HG02981 (cell line): ENCODE data around the gene BCLAF1.

Source experiments
- ATAC-seq: cut with Tn5 transposase; IDR thresholded peaks from one replicate; pipeline ENCODE4 v1.9.1; 2021; ENCODE audit warnings: mild to moderate bottlenecking, moderate library complexity; ENCODE audit not compliant: unreplicated experiment

The BCLAF1 gene

GRCh38 chr6:136289579-136290409 lies at the start of gene BCLAF1:
Gene BCLAF1, minus strand, starts transcription at chr6:136289846. Its CDS starts 9,980 bp downstream, at chr6:136279866.
- peak; percentile 83 for ATAC-seq

DNA sequence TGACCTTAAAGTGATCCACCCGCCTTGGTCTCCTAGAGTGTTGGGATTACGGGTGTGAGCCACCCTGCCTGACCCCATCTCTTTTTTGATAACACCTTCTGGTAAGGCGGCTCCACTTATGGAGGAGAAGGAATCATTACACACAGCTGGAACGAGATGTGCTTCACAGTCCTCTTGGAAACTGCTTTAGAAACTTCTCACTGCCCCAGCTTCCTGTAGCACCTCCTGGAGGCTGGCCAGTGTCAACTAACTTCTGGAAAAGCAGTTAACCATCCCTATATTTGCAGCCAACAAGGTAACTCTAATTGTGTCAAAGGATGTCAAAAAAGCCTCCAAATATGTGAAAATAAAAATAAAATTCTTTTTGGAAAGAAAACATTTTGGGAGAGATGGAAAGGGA lies 48.8 kb upstream of the BCLAF1 start:
- ATAC-seq = no peak

GRCh38 chr6:136337606-136338005 lies 48.0 kb upstream of the BCLAF1 start:
- no peak for ATAC-seq

GRCh38 chr6:136337121-136337520 lies 47.5 kb upstream of the BCLAF1 start:
- no peak for ATAC-seq

- ATAC-seq = no peak
These were observed 46.2 kb upstream of the BCLAF1 start for GRCh38 chr6:136335736-136336363.

- no peak for ATAC-seq
These were observed 45.2 kb upstream of the BCLAF1 start for GRCh38 chr6:136334853-136335252.

DNA sequence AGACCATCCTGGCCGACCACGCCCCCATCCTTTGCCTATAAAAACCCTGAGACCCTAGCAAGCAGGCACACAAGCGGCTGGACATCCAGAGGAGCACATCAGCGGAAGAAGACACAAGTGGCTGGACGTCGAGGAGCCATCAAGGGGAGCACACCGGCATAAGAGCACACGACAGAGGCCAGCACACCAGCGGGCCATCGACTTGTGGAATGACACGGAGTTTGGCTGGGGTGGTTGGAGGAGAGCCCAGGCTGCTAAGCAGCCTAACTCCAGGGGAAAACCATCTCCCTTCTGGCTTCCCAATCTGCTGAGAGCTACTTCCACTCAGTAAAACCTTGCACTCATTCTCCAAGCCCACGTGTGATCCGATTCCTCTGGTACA lies 44.8 kb upstream of the BCLAF1 start:
- ATAC-seq = no peak

DNA sequence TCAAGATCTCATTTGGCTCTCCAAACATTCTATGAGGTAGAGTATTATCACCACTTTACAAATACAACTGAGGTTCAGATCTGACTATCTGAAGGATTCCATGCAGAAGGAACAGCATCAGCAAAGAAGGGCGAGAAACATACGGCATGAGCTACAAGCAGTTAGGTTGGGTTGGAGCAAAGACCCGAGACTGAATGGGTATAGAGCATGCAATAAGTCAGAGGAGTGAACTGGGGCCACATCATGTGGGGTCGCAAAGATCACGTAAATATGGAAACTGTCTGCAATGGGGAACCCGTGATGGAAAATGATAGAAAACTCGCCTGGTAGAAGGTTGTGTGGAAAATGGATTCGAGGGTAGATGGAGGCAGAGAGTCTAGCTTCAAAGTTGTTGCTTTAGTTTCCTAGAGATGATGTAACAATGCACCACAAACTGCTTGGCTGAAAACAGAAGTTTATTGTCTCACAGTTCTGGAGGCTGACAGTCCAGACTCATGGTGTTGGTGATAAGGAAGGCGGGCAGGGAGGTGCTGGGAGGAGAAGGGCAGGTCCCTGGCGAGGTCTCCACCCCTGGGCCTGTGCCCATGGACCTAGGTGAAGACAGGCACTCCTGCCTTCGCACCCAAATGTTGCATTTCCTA lies 44.3 kb upstream of the BCLAF1 start:
- ATAC-seq = no peak

DNA sequence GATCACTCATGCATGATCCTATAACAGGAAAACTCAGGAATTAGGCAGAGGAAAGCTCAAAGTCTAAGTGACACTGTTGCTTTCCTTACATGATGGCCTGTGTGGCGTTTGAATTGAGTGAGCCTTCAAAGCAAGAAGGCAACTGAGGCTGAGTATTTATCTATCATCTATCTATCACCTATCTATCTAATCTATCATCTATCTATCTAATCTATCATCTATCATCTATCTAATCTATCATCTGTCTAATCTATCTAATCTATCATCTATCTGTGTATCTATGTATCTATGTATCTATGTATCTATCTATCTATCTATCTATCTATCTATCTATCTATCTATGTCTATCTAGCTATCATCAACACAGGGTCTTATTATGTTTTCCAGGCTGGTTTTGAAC lies 41.8 kb upstream of the BCLAF1 start:
- ATAC-seq = no peak

DNA sequence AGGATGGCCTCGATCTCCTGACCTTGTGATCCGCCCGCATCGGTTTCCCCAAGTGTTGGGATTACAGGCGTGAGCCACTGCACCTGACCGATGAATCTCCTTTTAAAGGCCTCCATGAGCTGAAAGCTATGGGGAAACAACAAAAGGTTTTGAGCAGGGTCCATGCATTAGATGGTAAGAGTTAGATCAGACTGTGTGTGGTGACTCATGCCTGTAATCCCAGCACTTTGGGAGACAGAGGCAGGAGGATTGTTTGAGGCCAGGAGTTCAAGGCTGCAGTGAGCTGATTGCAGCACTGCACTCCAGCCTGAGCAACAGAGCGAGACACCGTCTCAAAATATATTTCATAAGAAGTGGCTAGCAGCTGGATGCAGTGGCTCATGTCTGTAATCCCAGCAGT lies 41.0 kb upstream of the BCLAF1 start:
- no peak for ATAC-seq

DNA sequence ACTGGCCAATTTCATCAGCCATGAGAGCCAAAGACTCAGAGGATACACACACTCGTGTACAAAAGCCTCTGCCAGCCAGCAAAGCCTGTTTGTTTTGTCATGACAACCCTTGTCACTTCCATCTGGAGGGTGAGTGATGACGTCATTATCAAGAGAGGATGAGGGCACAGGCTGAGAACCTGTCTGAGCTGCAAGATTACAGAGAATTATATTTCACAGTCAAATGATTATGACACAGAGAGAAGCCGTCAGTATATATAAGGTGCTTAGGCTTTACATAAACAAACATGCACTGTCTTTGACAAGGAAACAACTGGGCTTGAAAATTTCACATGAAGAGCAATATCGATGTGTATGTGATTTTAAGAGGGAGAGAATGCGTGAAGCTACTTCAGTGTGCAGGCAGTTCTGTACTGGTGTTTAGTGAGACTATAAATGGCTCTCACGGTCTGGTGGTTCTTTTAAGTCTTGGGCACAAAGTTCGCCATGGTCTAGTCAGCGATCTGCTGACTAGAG lies 36.5 kb upstream of the BCLAF1 start:
- no peak for ATAC-seq

- ATAC-seq = no peak
These were observed 35.2 kb upstream of the BCLAF1 start for GRCh38 chr6:136324686-136325380.

DNA sequence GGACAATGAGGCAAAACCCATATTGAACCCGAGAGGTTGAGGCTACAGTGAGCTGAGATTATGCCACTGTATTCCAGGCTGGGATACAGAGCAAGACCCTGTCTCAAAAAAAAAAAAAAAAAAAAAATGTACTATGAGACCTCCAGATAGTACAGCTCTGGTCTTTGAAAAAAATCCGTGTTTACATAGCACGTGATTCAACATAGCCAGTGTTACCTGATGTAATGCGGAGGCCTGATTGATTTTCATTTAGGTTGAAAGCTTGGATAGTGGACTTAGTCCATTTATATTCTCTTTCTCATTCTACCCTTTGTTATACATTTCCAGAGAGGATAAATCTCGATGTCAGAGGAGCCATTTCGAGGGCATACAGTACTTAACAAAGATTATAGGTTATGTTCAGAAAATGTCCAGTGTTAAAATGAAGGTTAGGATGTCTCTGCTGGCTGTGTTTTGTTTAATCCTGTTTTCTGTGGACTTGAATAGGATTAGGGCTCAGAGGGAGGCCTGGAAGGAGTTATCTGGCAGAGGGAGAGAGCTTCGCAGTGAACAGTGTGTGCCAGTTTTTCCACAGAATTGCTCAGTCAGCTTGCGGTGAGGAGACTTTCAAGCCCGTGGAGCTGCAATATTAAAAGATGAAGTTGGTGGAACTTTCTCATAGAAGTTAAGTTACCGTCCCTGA lies 33.9 kb upstream of the BCLAF1 start:
- no peak for ATAC-seq

GRCh38 chr6:136319732-136320131 lies 30.1 kb upstream of the BCLAF1 start:
- no peak for ATAC-seq

GRCh38 chr6:136318676-136319075 lies 29.0 kb upstream of the BCLAF1 start:
- no peak for ATAC-seq

GRCh38 chr6:136317971-136318370 lies 28.3 kb upstream of the BCLAF1 start:
- ATAC-seq = no peak

- ATAC-seq = peak; percentile 72
These were observed 27.5 kb upstream of the BCLAF1 start for GRCh38 chr6:136317021-136317694.

DNA sequence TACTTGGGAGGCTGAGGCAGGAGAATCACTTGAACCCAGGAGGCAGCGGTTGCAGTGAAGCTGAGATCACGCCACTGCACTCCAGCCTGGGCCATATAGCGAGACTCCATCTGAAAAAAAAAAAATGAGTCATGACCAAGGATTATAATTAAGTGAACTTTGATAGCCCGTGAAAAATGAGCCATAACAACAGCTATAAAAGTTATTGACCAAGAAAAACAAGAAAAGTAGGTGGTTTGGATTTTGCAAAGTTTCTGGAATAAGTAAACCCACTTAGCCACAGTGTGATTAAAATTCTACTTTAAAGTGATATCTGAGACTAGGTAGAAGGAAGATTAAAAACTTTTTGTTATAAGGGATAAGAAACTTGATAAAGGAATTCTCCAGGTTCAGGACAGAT lies 25.9 kb upstream of the BCLAF1 start:
- ATAC-seq = no peak

DNA sequence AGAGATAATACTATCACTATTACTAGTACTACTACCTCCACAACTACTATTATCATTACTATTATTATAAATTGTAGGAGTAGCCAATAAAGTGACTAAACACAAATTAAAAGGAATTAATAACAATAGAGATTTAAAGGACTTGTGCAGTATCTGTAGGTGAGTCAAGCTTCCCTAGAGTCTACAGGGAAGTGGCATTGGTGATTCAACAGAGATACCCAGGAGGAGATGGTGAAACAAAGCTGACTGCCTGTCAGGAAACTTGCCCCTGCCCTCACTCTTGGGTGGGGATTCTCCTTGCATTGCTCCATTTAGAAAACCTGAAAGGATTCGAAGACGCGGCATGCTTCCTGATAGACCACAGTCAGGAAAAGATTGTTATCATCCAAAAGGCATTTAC lies 23.3 kb upstream of the BCLAF1 start:
- no peak for ATAC-seq

- ATAC-seq = no peak
These were observed 20.2 kb upstream of the BCLAF1 start for GRCh38 chr6:136309729-136310311.
